HG02759 (cell line): ENCODE data around the gene MAPKBP1.
"Not testable (repeated sequence)": the region's sequence is repeated elsewhere in the genome, so short reads cannot be mapped to it uniquely, and the experiment has no call there.

Experiments used
- ATAC-seq: cut with Tn5 transposase; IDR thresholded peaks from one replicate; pipeline ENCODE4 v1.9.1; 2021; ENCODE audit warnings: mild to moderate bottlenecking, moderate library complexity; ENCODE audit not compliant: unreplicated experiment

MAPKBP1 gene

GRCh38 chr15:41825572-41826535 is 51.6 kb downstream of the MAPKBP1 start:
- no peak for ATAC-seq

GRCh38 chr15:41827290-41827879 is 53.1 kb downstream of the MAPKBP1 start:
- peak; percentile 7 for ATAC-seq

- peak; percentile 82 for ATAC-seq
Measured at GRCh38 chr15:41827880-41828806, 53.9 kb downstream of the MAPKBP1 start, which contains the start of gene JMJD7. TSS of gene JMJD7 (plus strand) at chr15:41828092. CDS start at chr15:41828125, 33 bp downstream.

GRCh38 chr15:41828807-41829141 is 54.5 kb downstream of the MAPKBP1 start:
- no peak for ATAC-seq

- no peak for ATAC-seq
Measured at GRCh38 chr15:41829959-41830646, 55.8 kb downstream of the MAPKBP1 start.

- not testable (repeated sequence) for ATAC-seq
Measured at GRCh38 chr15:41831291-41831690, 57.0 kb downstream of the MAPKBP1 start.

- no peak for ATAC-seq
Measured at GRCh38 chr15:41832208-41832607, 57.9 kb downstream of the MAPKBP1 start.

GRCh38 chr15:41832875-41833274 is 58.6 kb downstream of the MAPKBP1 start:
- no peak for ATAC-seq

GRCh38 chr15:41834096-41834495 is 59.8 kb downstream of the MAPKBP1 start:
- ATAC-seq: no peak

GRCh38 chr15:41836073-41836472 is 61.8 kb downstream of the MAPKBP1 start:
- ATAC-seq: no peak

- no peak for ATAC-seq
Measured at GRCh38 chr15:41836713-41837454, 62.6 kb downstream of the MAPKBP1 start.

- no peak for ATAC-seq
Measured at GRCh38 chr15:41838400-41838897, 64.2 kb downstream of the MAPKBP1 start, which contains the start of gene PLA2G4B. TSS of gene PLA2G4B (plus strand) at chr15:41838847. CDS start at chr15:41838914, 67 bp downstream.

- ATAC-seq: no peak
Measured at GRCh38 chr15:41839781-41840491, 65.7 kb downstream of the MAPKBP1 start.

GRCh38 chr15:41840673-41841072 is 66.4 kb downstream of the MAPKBP1 start:
- ATAC-seq: no peak

GRCh38 chr15:41841131-41841530 is 66.8 kb downstream of the MAPKBP1 start:
- ATAC-seq: no peak

GRCh38 chr15:41842229-41842628 is 67.9 kb downstream of the MAPKBP1 start:
- ATAC-seq: no peak

GRCh38 chr15:41843571-41843970 is 69.3 kb downstream of the MAPKBP1 start:
- no peak for ATAC-seq

- no peak for ATAC-seq
Measured at GRCh38 chr15:41844814-41845213, 70.5 kb downstream of the MAPKBP1 start.

GRCh38 chr15:41847206-41847605 is 72.9 kb downstream of the MAPKBP1 start:
- ATAC-seq: no peak
